ENCODE measurements around the gene RNF167.

Gene RNF167

DNA sequence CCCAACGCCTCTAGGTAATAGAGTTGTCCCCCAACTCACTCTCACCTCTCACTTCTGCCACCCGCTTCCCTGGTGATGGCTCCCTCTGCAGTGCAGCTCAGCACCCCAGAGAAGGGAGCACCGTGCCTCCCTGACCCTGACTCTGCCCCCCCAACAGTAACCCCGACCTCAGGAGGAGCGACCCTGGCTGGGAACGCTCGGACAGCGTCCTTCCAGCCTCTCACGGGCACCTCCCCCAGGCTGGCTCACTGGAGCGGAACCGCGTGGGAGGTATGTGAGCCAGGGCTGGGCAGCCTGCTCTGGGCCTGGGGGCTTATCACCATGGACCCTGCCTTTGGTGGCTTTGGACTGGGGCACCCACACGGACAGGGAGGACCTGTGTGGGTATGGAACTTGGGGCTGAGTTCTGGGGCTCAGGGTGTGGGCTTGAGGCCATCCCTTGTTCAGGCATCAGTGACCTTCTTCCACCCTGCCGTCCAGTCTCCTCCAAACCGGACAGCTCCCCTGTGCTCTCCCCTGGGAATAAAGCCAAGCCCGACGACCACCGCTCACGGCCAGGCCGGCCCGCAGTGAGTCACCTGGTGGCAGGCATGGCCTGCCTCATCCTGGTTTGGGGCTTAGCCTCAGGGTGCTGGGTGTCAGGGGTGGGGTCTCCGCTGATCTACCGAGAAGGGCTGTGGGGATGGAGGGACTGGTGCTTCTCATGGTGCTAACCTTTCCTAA is 47.4 kb upstream of the RNF167 start:
- ChIA-PET CTCF (interaction anchor here (1.1 kb wide), 1 partner anchor 10 kb away, joined by 3 read pairs; the partner anchor contains the start of gene CHRNE), POLR2A (no interaction called here)
- TF ChIP-seq ZFHX2 (tag by site-specific recombination; conservative IDR thresholded peaks at IDR 0.05) (peak; percentile 63), EGR2 (tag by site-specific recombination; IDR thresholded peaks at IDR 0.05; ENCODE audit: low read depth) (peak; percentile 69), ZNF654 (tag by site-specific recombination; IDR thresholded peaks at IDR 0.05; ENCODE audit: low read depth) (no peak)
- TF ChIP-seq, protein P1, sequence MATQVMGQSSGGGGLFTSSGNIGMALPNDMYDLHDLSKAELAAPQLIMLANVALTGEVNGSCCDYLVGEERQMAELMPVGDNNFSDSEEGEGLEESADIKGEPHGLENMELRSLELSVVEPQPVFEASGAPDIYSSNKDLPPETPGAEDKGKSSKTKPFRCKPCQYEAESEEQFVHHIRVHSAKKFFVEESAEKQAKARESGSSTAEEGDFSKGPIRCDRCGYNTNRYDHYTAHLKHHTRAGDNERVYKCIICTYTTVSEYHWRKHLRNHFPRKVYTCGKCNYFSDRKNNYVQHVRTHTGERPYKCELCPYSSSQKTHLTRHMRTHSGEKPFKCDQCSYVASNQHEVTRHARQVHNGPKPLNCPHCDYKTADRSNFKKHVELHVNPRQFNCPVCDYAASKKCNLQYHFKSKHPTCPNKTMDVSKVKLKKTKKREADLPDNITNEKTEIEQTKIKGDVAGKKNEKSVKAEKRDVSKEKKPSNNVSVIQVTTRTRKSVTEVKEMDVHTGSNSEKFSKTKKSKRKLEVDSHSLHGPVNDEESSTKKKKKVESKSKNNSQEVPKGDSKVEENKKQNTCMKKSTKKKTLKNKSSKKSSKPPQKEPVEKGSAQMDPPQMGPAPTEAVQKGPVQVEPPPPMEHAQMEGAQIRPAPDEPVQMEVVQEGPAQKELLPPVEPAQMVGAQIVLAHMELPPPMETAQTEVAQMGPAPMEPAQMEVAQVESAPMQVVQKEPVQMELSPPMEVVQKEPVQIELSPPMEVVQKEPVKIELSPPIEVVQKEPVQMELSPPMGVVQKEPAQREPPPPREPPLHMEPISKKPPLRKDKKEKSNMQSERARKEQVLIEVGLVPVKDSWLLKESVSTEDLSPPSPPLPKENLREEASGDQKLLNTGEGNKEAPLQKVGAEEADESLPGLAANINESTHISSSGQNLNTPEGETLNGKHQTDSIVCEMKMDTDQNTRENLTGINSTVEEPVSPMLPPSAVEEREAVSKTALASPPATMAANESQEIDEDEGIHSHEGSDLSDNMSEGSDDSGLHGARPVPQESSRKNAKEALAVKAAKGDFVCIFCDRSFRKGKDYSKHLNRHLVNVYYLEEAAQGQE (tag by site-specific recombination; IDR thresholded peaks at IDR 0.05) = peak; percentile 72
- H3K27ac ChIP-seq (ENCODE audit: extremely low read depth, low read depth, low read length) = no peak overlapping the region
- H3K36me3 ChIP-seq (ENCODE audit: control insufficient read depth in 2 of 2, insufficient read depth in 1 of 2, low read length in 2 of 2) = peaks cover 17 to 88% of the 10 kb centered on the region in 2 experiments; a peak in 2 of 3 replicates
- no peaks in the 10 kb centered on the region for H3K9me3 ChIP-seq (ENCODE audit: control insufficient read depth, insufficient read depth, low read depth, low read length)
- no peaks in the 10 kb centered on the region for H3K4me1 ChIP-seq (ENCODE audit: control insufficient read depth, insufficient read depth, low read length)
- no peak overlapping the region for H3K4me3 ChIP-seq (ENCODE audit: low read depth, low read length)

DNA sequence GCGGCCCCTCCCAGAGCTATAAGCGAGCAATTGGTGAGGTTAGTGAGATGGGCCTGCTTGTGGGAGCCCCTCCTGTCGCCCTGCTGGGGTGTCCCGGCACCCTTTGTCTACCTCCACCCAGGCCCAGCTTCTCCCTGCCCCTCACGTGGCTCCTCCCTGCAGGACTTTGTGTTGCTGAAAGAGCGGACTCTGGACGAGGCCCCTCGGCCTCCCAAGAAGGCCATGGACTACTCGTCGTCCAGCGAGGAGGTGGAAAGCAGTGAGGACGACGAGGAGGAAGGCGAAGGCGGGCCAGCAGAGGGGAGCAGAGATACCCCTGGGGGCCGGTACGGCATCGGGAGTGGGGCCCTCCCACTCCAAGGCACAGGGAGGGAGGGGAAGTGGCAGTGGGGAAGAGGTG is 46.8 kb upstream of the RNF167 start:
- Histone ChIP-seq H3K9me3 (ENCODE audit: control insufficient read depth, insufficient read depth, low read depth, low read length) (no peaks in the 10 kb centered on the region), H3K36me3 (ENCODE audit: control insufficient read depth in 2 of 2, insufficient read depth in 1 of 2, low read length in 2 of 2) (peaks cover 11 to 83% of the 10 kb centered on the region in 2 experiments; a peak in 2 of 3 replicates), H3K4me1 (ENCODE audit: control insufficient read depth, insufficient read depth, low read length) (no peaks in the 10 kb centered on the region), H3K4me3 (ENCODE audit: low read depth, low read length) (no peak overlapping the region), H3K27ac (ENCODE audit: extremely low read depth, low read depth, low read length) (no peak overlapping the region)
- POLR2A ChIA-PET = no interaction called here
- CTCF ChIA-PET = no interaction called here
- TF ChIP-seq SP2 (tag by site-specific recombination; IDR thresholded peaks at IDR 0.05) (0 out of 2 replicates have a peak, but pooled peaks have one; percentile 7), ZNF223 (tag by site-specific recombination; IDR thresholded peaks at IDR 0.05) (no peak), KLF8 (tag by site-specific recombination; IDR thresholded peaks at IDR 0.05) (no peak), ZNF24 (tag by site-specific recombination; IDR thresholded peaks at IDR 0.05) (no peak), TRIM28 (IDR thresholded peaks at IDR 0.05; ENCODE audit: borderline replicate concordance, low read length) (no peak), ZNF544 (tag by site-specific recombination; IDR thresholded peaks at IDR 0.05) (no peak), YY1 (tag by site-specific recombination; IDR thresholded peaks at IDR 0.05) (no peak)
- TF ChIP-seq, protein P2, sequence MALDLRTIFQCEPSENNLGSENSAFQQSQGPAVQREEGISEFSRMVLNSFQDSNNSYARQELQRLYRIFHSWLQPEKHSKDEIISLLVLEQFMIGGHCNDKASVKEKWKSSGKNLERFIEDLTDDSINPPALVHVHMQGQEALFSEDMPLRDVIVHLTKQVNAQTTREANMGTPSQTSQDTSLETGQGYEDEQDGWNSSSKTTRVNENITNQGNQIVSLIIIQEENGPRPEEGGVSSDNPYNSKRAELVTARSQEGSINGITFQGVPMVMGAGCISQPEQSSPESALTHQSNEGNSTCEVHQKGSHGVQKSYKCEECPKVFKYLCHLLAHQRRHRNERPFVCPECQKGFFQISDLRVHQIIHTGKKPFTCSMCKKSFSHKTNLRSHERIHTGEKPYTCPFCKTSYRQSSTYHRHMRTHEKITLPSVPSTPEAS (tag by site-specific recombination; IDR thresholded peaks at IDR 0.05) = no peak

DNA sequence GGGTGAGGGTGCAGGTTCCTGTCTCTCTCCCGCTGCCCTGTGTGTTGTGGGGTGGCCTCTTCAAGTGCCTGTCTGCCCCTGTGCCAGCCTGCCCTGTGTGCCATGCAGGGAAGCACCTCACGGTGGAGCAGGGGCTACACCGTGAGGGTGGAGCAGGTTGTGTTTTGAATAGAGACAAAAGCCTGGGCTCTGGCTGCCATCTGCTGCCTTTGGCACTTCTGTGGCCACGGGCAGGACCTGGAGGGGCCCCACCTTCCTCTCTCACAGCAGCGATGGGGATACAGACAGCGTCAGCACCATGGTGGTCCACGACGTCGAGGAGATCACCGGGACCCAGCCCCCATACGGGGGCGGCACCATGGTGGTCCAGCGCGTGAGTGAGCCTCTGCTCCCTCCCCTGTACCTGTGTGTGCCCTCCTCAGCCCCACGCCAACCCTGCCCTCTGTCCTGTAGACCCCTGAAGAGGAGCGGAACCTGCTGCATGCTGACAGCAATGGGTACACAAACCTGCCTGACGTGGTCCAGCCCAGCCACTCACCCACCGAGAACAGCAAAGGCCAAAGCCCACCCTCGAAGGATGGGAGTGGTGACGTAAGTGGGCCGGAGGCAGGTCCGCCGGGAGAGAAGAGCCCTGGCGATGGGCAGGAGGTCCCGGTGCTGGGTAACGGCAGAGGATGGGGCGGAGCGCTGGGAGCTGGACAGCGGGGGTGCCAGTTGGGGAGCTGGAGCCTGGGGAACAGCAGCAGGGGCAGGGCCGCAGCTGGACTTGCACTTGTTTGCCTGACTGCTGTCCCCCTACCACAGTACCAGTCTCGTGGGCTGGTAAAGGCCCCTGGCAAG is 46.1 kb upstream of the RNF167 start:
- H3K27ac ChIP-seq (ENCODE audit: extremely low read depth, low read depth, low read length) = no peak overlapping the region
- H3K9me3 ChIP-seq (ENCODE audit: control insufficient read depth, insufficient read depth, low read depth, low read length) = no peaks in the 10 kb centered on the region
- TF ChIP-seq IKZF3 (tag by site-specific recombination; IDR thresholded peaks at IDR 0.05) (no peak), SP2 (tag by site-specific recombination; IDR thresholded peaks at IDR 0.05) (0 out of 2 replicates have a peak, but pooled peaks have one; percentile 2), ZNF202 (tag by site-specific recombination; IDR thresholded peaks at IDR 0.05; ENCODE audit: borderline replicate concordance) (no peak)
- TF ChIP-seq, protein P3, sequence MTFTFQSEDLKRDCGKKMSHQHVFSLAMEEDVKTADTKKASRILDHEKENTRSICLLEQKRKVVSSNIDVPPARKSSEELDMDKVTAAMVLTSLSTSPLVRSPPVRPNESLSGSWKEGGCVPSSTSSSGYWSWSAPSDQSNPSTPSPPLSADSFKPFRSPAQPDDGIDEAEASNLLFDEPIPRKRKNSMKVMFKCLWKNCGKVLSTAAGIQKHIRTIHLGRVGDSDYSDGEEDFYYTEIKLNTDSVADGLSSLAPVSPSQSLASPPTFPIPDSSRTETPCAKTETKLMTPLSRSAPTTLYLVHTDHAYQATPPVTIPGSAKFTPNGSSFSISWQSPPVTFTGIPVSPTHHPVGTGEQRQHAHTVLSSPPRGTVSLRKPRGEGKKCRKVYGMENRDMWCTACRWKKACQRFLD (tag by site-specific recombination; IDR thresholded peaks at IDR 0.05) = no peak
- H3K4me1 ChIP-seq (ENCODE audit: control insufficient read depth, insufficient read depth, low read length) = no peaks in the 10 kb centered on the region
- POLR2A ChIA-PET = no interaction called here
- H3K36me3 ChIP-seq (ENCODE audit: control insufficient read depth in 2 of 2, insufficient read depth in 1 of 2, low read length in 2 of 2) = peaks cover 6 to 85% of the 10 kb centered on the region in 2 experiments; a peak in 2 of 3 replicates
- CTCF ChIA-PET = interaction anchor here (0.7 kb wide), 1 partner anchor 74 kb away, joined by 3 read pairs; no protein-coding TSS in a partner anchor
- no peak overlapping the region for H3K4me3 ChIP-seq (ENCODE audit: low read depth, low read length)

All from HEK293 (cell line).